CD14-positive monocyte (primary cell): ENCODE results near the gene NFATC2. TPM values are rescaled to one million over a fixed set of nuclear protein-coding genes. Genes with fewer than 3 reads are reported as not detected.

ENCODE experiments used
- DNase-seq, 3 donors: peaks; one replicate each; pipeline ENCODE4 v3.0.0-alpha.2; 2011 to 2022
- H2AFZ ChIP-seq: 2 replicates; pipeline ENCODE4 v1.6.0; 2012; ENCODE audit warnings: mild to moderate bottlenecking, low read depth, low read length, inconsistent platforms; ENCODE audit not compliant: insufficient read depth, poor library complexity, severe bottlenecking
- H3K27ac ChIP-seq, 2 donors: 1 replicate in 1 of 2; 2 replicates in 1 of 2; pipeline ENCODE4 v1.5.1; 2012 to 2013; ENCODE audit warnings: low read length in 2 of 2, control low read depth in 1 of 2, inconsistent platforms in 1 of 2, low read depth in 1 of 2, mild to moderate bottlenecking in 1 of 2
- H3K27me3 ChIP-seq, 2 donors: one replicate each; pipeline versions ENCODE4 v1.6.0 to v1.6.1; 2011 to 2013; ENCODE audit warnings: low read length in 2 of 2; ENCODE audit not compliant: control insufficient read depth in 2 of 2, insufficient read depth in 2 of 2
- H3K36me3 ChIP-seq, 2 donors: replicated peaks in 1 of 2; 1 replicate in 1 of 2; 2 replicates in 1 of 2; pipeline versions ENCODE4 v1.5.1 to v1.6.1; 2012 to 2013; ENCODE audit warnings: low read length in 2 of 2, control low read depth in 1 of 2, inconsistent platforms in 1 of 2, mild to moderate bottlenecking in 1 of 2; ENCODE audit not compliant: insufficient read depth in 2 of 2, control insufficient read depth in 1 of 2
- H3K4me1 ChIP-seq, 2 donors: 1 replicate in 1 of 2; 2 replicates in 1 of 2; pipeline versions ENCODE4 v1.5.1 to v1.6.1; 2012 to 2013; ENCODE audit warnings: low read length in 2 of 2, control low read depth in 1 of 2, inconsistent platforms in 1 of 2, mild to moderate bottlenecking in 1 of 2, moderate library complexity in 1 of 2; ENCODE audit not compliant: insufficient read depth in 2 of 2, control insufficient read depth in 1 of 2
- H3K4me2 ChIP-seq: replicated peaks from 2 replicates; pipeline ENCODE3; 2012; ENCODE audit warnings: low read length, moderate library complexity, mild to moderate bottlenecking; ENCODE audit not compliant: poor library complexity, severe bottlenecking; ENCODE audit errors: extremely low read depth
- H3K4me3 ChIP-seq, 3 experiments: fragments of 200-600 bp in 1 of 3; sonication (generic) in 1 of 3; replicated peaks in 1 of 3; 1 replicate in 2 of 3; 2 replicates in 1 of 3; pipeline ENCODE4 v1.5.1; 2011 to 2013; ENCODE audit warnings: low read length in 3 of 3, mild to moderate bottlenecking in 3 of 3, control low read depth in 2 of 3, low read depth in 2 of 3, inconsistent platforms in 1 of 3, moderate library complexity in 1 of 3
- H3K79me2 ChIP-seq: 2 replicates; pipeline ENCODE4 v1.6.0; 2012; ENCODE audit warnings: mild to moderate bottlenecking, control low read depth, inconsistent platforms, low read length, moderate library complexity; ENCODE audit not compliant: insufficient read depth
- H3K9ac ChIP-seq: 2 replicates; pipeline ENCODE4 v1.6.0; 2017; ENCODE audit warnings: low read length, mild to moderate bottlenecking; ENCODE audit not compliant: insufficient read depth, poor library complexity, severe bottlenecking
- H3K9me3 ChIP-seq, 2 donors: replicated peaks in 1 of 2; 1 replicate in 1 of 2; 2 replicates in 1 of 2; pipeline versions ENCODE4 v1.5.1 to v1.6.1; 2012 to 2013; ENCODE audit warnings: low read length in 2 of 2, control low read depth in 1 of 2; ENCODE audit not compliant: control insufficient read depth in 1 of 2, insufficient read depth in 1 of 2
- H4K20me1 ChIP-seq: 2 replicates; pipeline ENCODE4 v1.6.0; 2012; ENCODE audit warnings: mild to moderate bottlenecking, low read length, control low read depth, moderate library complexity; ENCODE audit not compliant: insufficient read depth
- H3K27ac Mint-ChIP-seq, 7 donors: one replicate each; pipeline ENCODE4 v1.8.0; 2020; ENCODE audit warnings: mild to moderate bottlenecking in 7 of 7, mixed read lengths in 7 of 7, moderate library complexity in 6 of 7, inconsistent platforms in 2 of 7
- H3K27me3 Mint-ChIP-seq, 3 donors: one replicate each; pipeline ENCODE4 v1.8.0; 2021 to 2022; ENCODE audit warnings: low read depth in 3 of 3, mild to moderate bottlenecking in 3 of 3, mixed read lengths in 3 of 3, moderate library complexity in 3 of 3, inconsistent platforms in 1 of 3
- H3K36me3 Mint-ChIP-seq, 2 donors: one replicate each; pipeline ENCODE4 v1.8.0; 2020; ENCODE audit warnings: mixed read lengths in 2 of 2, inconsistent platforms in 1 of 2, mild to moderate bottlenecking in 1 of 2
- H3K4me1 Mint-ChIP-seq: one replicate; pipeline ENCODE4 v1.8.0; 2020; ENCODE audit warnings: mild to moderate bottlenecking, mixed read lengths
- H3K4me3 Mint-ChIP-seq, 2 donors: one replicate each; pipeline ENCODE4 v1.8.0; 2020; ENCODE audit warnings: mild to moderate bottlenecking in 2 of 2, mixed read lengths in 2 of 2, moderate library complexity in 1 of 2
- H3K9me3 Mint-ChIP-seq, 7 donors: one replicate each; pipeline ENCODE4 v1.8.0; 2020 to 2022; ENCODE audit warnings: mixed read lengths in 7 of 7, mild to moderate bottlenecking in 6 of 7, moderate library complexity in 6 of 7, inconsistent platforms in 2 of 7
- WGBS: methylation state at CpG from one replicate; pipeline ENCODE4 v1.1.5; 2013; ENCODE audit warnings: missing lambda C conversion rate; ENCODE audit not compliant: insufficient coverage; 5-methylcytosine and 5-hydroxymethylcytosine counted together
- intact Hi-C, 2 donors: fragments of 100-400 bp; cut with micrococcal nuclease; formaldehyde crosslinking; loops; one replicate each; pipeline versions ENCODE4 v1.15.0 to v1.15.1; 2023
- polyA plus RNA-seq, 3 donors: library from polyadenylated mRNA; depleted of rRNA in 1 of 3; unstranded in 2 of 3; stranded (reverse) in 1 of 3; fragments of 300-500 nt in 2 of 3; fragments of >200 nt in 1 of 3; fragmentation: Illumina TruSeq in 2 of 3; gene quantifications; 1 replicate in 2 of 3; 2 replicates in 1 of 3; pipeline ENCODE4 v1.2.3, GENCODE V29; 2012 to 2021
- TF ChIP-seq, protein P1 (sequence below): fragments of 200-600 bp; IDR thresholded peaks from one replicate; pipeline ENCODE4 v1.8.0; 2022; ENCODE audit warnings: antibody characterized with exemption, mild to moderate bottlenecking

Gene NFATC2
- polyA plus RNA-seq, 3 donors = 0.03 to 0.18 (median 0.11) TPM

DNA sequence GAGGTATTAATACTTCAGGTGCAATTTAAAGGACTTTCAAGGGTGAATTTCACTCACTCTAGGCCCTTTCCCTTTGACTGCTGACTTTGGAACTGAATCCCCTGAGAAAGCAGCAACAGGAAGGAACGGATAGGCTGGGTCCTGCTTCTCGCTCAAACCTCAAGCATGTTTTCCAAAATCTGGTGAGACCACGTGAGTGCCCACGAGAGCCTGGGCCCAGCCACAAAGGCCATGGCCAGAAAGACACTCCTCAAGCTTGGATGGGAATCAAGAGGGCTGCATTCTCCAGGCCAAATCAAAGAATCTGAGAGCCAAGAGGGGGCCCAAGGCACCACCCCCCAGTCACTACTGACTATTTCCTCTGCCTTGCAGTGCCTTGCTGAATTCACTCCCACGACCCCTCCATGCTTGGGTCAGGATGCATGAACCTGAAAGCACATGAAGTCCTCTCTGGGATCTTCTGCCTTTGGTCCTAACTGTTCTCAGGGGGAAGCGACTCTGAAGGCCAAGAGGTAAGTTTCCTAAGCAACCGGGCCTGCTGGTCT lies 146.1 kb downstream of the NFATC2 start:
- DNase-seq = no peak
- no peaks in the 10 kb centered on the region for H3K79me2 ChIP-seq
- H3K9me3 ChIP-seq = no peaks in the 10 kb centered on the region
- no peak overlapping the region for H3K4me3 ChIP-seq
- WGBS = 92% methylated on average over 6 of the region's 7 CpGs
- no peaks in the 10 kb centered on the region for H3K36me3 Mint-ChIP-seq
- H3K4me1 ChIP-seq = peaks cover 0 to 7% of the 10 kb centered on the region in 2 donors
- no peak overlapping the region for H2AFZ ChIP-seq
- no peak overlapping the region for H3K27ac Mint-ChIP-seq
- H3K9ac ChIP-seq = no peak overlapping the region
- H3K4me2 ChIP-seq = no peak overlapping the region
- H3K9me3 Mint-ChIP-seq = no peaks in the 10 kb centered on the region
- peaks cover 7% of the 10 kb centered on the region for H3K4me1 Mint-ChIP-seq
- no peaks in the 10 kb centered on the region for H3K27me3 ChIP-seq
- TF ChIP-seq, protein P1, sequence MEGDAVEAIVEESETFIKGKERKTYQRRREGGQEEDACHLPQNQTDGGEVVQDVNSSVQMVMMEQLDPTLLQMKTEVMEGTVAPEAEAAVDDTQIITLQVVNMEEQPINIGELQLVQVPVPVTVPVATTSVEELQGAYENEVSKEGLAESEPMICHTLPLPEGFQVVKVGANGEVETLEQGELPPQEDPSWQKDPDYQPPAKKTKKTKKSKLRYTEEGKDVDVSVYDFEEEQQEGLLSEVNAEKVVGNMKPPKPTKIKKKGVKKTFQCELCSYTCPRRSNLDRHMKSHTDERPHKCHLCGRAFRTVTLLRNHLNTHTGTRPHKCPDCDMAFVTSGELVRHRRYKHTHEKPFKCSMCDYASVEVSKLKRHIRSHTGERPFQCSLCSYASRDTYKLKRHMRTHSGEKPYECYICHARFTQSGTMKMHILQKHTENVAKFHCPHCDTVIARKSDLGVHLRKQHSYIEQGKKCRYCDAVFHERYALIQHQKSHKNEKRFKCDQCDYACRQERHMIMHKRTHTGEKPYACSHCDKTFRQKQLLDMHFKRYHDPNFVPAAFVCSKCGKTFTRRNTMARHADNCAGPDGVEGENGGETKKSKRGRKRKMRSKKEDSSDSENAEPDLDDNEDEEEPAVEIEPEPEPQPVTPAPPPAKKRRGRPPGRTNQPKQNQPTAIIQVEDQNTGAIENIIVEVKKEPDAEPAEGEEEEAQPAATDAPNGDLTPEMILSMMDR = no peak
- intact Hi-C loops = no loop called here
- H3K27me3 Mint-ChIP-seq = no peaks in the 10 kb centered on the region
- H3K27ac ChIP-seq = no peak overlapping the region
- no peaks in the 10 kb centered on the region for H4K20me1 ChIP-seq
- H3K4me3 Mint-ChIP-seq = no peak overlapping the region
- H3K36me3 ChIP-seq = no peaks in the 10 kb centered on the region

DNA sequence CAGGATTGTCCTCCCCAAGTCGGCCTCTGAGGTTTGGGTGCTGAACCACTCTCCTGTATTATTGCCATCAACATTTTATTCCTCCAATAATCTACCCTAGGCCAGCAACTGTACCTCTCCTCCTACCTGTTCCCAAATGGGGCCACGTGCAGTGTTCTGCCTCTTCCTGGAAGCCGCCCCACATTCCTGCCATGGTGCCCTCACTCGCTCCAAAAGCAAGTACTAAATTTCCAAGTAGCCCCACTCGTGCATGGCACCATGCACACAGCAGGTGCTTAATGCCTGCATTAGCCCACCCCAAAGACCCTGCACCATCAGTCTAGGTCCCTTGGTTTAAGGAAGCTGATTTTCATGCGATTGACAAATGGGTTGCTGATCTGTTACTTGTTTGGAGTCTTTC lies 147.8 kb downstream of the NFATC2 start:
- H3K4me3 Mint-ChIP-seq = no peak overlapping the region
- no peak for DNase-seq
- no peaks in the 10 kb centered on the region for H4K20me1 ChIP-seq
- H3K4me3 ChIP-seq = no peak overlapping the region
- H3K9ac ChIP-seq = no peak overlapping the region
- no peaks in the 10 kb centered on the region for H3K9me3 ChIP-seq
- H3K4me1 ChIP-seq = no peaks in the 10 kb centered on the region
- no peaks in the 10 kb centered on the region for H3K4me1 Mint-ChIP-seq
- H3K4me2 ChIP-seq = no peak overlapping the region
- H3K27me3 Mint-ChIP-seq = no peaks in the 10 kb centered on the region
- H3K36me3 ChIP-seq = no peaks in the 10 kb centered on the region
- no peaks in the 10 kb centered on the region for H3K36me3 Mint-ChIP-seq
- H3K9me3 Mint-ChIP-seq = no peaks in the 10 kb centered on the region
- 89% methylated on average over 4 of the region's 6 CpGs for WGBS
- no peak overlapping the region for H2AFZ ChIP-seq
- no peaks in the 10 kb centered on the region for H3K79me2 ChIP-seq
- TF ChIP-seq, protein P1 = no peak
- H3K27ac Mint-ChIP-seq = no peak overlapping the region
- no peaks in the 10 kb centered on the region for H3K27me3 ChIP-seq
- no peak overlapping the region for H3K27ac ChIP-seq
- intact Hi-C loops = no loop called here
